ENCODE results near the gene PTGS1.

DNA sequence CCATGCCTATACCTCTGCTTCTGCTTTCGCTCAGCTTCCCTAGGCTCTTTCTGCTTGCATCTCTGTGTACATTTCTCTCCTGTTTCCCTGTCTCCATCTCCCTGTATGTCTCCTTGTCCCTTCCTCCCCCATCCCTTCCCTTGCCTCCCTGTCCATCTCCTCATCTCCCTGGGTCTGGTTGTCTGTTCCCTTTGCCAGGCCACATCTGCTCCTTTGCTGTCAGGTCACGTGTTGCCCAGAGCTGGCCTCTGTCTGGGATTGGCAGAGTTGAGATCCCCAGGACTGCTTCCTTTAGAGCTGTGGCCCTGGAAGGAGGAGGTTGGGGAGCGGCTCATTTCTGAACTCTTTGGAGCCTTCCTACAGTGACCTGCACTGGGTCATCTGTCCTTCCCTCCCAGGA lies 31.8 kb upstream of the PTGS1 start:
- TF ChIP-seq, protein P1, sequence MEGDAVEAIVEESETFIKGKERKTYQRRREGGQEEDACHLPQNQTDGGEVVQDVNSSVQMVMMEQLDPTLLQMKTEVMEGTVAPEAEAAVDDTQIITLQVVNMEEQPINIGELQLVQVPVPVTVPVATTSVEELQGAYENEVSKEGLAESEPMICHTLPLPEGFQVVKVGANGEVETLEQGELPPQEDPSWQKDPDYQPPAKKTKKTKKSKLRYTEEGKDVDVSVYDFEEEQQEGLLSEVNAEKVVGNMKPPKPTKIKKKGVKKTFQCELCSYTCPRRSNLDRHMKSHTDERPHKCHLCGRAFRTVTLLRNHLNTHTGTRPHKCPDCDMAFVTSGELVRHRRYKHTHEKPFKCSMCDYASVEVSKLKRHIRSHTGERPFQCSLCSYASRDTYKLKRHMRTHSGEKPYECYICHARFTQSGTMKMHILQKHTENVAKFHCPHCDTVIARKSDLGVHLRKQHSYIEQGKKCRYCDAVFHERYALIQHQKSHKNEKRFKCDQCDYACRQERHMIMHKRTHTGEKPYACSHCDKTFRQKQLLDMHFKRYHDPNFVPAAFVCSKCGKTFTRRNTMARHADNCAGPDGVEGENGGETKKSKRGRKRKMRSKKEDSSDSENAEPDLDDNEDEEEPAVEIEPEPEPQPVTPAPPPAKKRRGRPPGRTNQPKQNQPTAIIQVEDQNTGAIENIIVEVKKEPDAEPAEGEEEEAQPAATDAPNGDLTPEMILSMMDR (IDR thresholded peaks at IDR 0.05) = no peak
- no peak for TF ChIP-seq EZH2 (IDR thresholded peaks at IDR 0.05; ENCODE audit: borderline replicate concordance, insufficient read depth, low read depth, low read length, poor library complexity, severe bottlenecking)
